Lower leg skin (tissue), 4 donors: ENCODE measurements around the gene GALNT1. TPM values are rescaled to one million over a fixed set of nuclear protein-coding genes. Genes with fewer than 3 reads are reported as not detected.

Experiments used
- DNase-seq, 2 donors: peaks; one replicate each; pipeline ENCODE4 v3.0.0-alpha.2; 2019; ENCODE audit warnings: low spot score in 2 of 2
- H3K4me3 ChIP-seq: fragments of 200-600 bp; sonication (generic); 2 replicates; pipeline ENCODE4 v1.5.1; 2017; ENCODE audit warnings: mild to moderate bottlenecking, low read depth; ENCODE audit not compliant: poor library complexity, severe bottlenecking
- CTCF ChIP-seq, 3 donors: fragments of 450-650 bp; IDR thresholded peaks; one replicate each; pipeline ENCODE4 v1.5.1; 2016; ENCODE audit warnings: antibody characterized with exemption in 3 of 3, mild to moderate bottlenecking in 3 of 3, moderate library complexity in 2 of 3
- POLR2A ChIP-seq, 2 donors: fragments of 450-650 bp; IDR thresholded peaks; one replicate each; pipeline ENCODE4 v1.6.1; 2016 to 2017; ENCODE audit warnings: antibody characterized with exemption in 2 of 2, mild to moderate bottlenecking in 1 of 2, moderate library complexity in 1 of 2
- WGBS, 2 donors: methylation state at CpG; one replicate each; pipeline ENCODE4 v1.1.5; 2018; 5-methylcytosine and 5-hydroxymethylcytosine counted together
- intact Hi-C: fragments of 100-400 bp; cut with DNase I; formaldehyde crosslinking; loops from one replicate; pipeline ENCODE4 v1.15.0; 2023; ENCODE audit warnings: low total_unique reads
- total RNA-seq, 4 donors: library from RNA; depleted of rRNA; stranded (reverse); fragments of >200 nt; gene quantifications; one replicate each; pipeline ENCODE4 v1.1.0, GENCODE V29; 2016

The GALNT1 gene
- total RNA-seq, 4 donors from 2014 or later: 64.4 to 106 (median 93.4) TPM

GRCh38 chr18:35593859-35594258 lies 12.3 kb downstream of the GALNT1 start:
- no peak overlapping the region for H3K4me3 ChIP-seq
- no peak for DNase-seq
- WGBS, 2 donors: 94 to 97% methylated on average over 4 of the region's 4 CpGs
- TF ChIP-seq CTCF (IDR thresholded peaks at IDR 0.05): no peak
- TF ChIP-seq POLR2A (IDR thresholded peaks at IDR 0.05): no peak
- intact Hi-C loops: no loop called here

- TF ChIP-seq POLR2A (IDR thresholded peaks at IDR 0.05) (no peak), CTCF (IDR thresholded peaks at IDR 0.05) (no peak)
- WGBS, 2 donors: 98 to 99% methylated on average over 4 of the region's 4 CpGs
- intact Hi-C loops: no loop called here
These were observed 16.2 kb downstream of the GALNT1 start for GRCh38 chr18:35597758-35598157.

DNA sequence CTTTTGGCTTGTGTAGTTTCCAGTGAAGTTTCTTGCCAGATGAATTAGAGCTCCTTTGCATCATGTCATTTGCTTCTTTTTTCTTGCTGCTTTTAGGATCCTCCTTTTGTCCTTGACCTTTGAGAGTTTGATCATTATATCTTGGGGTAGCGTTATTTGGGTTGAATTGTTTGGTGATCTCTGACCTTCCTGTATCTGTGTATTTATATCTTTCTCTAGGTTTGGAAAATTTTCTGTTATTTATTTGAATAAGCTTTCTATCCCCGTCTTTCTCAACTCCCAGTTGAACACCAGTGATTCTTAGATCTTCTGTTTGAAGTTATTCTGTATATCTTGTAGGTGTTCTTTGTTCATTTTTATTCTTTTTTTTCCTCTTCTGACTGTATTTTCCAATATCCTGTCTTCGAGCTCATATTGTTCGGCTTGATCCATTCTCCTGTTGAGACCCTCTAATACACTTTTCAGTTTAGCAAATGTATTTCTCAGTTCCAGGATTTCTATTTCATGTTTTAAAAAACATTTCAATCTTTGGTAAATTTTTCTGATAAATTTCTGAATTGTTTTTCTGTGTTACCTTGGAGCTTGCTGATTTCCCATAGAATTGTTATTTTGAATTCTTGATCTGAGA lies 20.8 kb downstream of the GALNT1 start:
- no peak for TF ChIP-seq CTCF (IDR thresholded peaks at IDR 0.05)
- intact Hi-C loops: no loop called here
- WGBS, 2 donors: 87 to 99% methylated on average over 4 of the region's 4 CpGs
- no peak overlapping the region for H3K4me3 ChIP-seq
- no peak for DNase-seq

More at GRCh38 chr18:35597758-35598157, 16.2 kb downstream of the GALNT1 start:
- DNase-seq: no peak
- H3K4me3 ChIP-seq: no peak overlapping the region

- no peak for TF ChIP-seq CTCF (IDR thresholded peaks at IDR 0.05)
- TF ChIP-seq POLR2A (IDR thresholded peaks at IDR 0.05): no peak
- intact Hi-C loops: no loop called here
- DNase-seq: no peak
- no peak overlapping the region for H3K4me3 ChIP-seq
These were observed 21.5 kb downstream of the GALNT1 start for GRCh38 chr18:35603008-35603407.

GRCh38 chr18:35603528-35603927 lies 22.0 kb downstream of the GALNT1 start:
- intact Hi-C loops: no loop called here
- 91% methylated on average over 3 of the region's 3 CpGs for WGBS, 2 donors
- TF ChIP-seq CTCF (IDR thresholded peaks at IDR 0.05) (no peak), POLR2A (IDR thresholded peaks at IDR 0.05) (no peak)
- no peak overlapping the region for H3K4me3 ChIP-seq
- no peak for DNase-seq

GRCh38 chr18:35604369-35604768 lies 22.8 kb downstream of the GALNT1 start:
- TF ChIP-seq POLR2A (IDR thresholded peaks at IDR 0.05): no peak
- no peak for TF ChIP-seq CTCF (IDR thresholded peaks at IDR 0.05)
- 95 to 97% methylated on average over 3 of the region's 3 CpGs for WGBS, 2 donors
- intact Hi-C loops: no loop called here

More at GRCh38 chr18:35604369-35604768, 22.8 kb downstream of the GALNT1 start:
- DNase-seq: no peak
- H3K4me3 ChIP-seq: no peak overlapping the region
